T47D (cell line): ENCODE results near the gene LTBP3.
A peak's percentile ranks its signal among the peaks of the same experiment; 100 is the strongest.

Experiments used
- DNase-seq, 2 experiments: peaks; one replicate each; pipeline versions ENCODE4 v3.0.0 to v3.0.0-alpha.2; 2011 to 2012; ENCODE audit warnings: low read depth in 1 of 2, low spot score in 1 of 2
- JUND ChIP-seq: IDR thresholded peaks from 2 replicates; pipeline ENCODE4 v1.6.1; 2012; ENCODE audit warnings: low read depth
- in situ Hi-C: cut with HindIII; loops from 2 replicates; pipeline ENCODE4 v1.10.0; 2016; ENCODE audit warnings: low sequenced_read_pairs, low pct_unique_long_range_greater_than_20kb

Gene LTBP3

DNA sequence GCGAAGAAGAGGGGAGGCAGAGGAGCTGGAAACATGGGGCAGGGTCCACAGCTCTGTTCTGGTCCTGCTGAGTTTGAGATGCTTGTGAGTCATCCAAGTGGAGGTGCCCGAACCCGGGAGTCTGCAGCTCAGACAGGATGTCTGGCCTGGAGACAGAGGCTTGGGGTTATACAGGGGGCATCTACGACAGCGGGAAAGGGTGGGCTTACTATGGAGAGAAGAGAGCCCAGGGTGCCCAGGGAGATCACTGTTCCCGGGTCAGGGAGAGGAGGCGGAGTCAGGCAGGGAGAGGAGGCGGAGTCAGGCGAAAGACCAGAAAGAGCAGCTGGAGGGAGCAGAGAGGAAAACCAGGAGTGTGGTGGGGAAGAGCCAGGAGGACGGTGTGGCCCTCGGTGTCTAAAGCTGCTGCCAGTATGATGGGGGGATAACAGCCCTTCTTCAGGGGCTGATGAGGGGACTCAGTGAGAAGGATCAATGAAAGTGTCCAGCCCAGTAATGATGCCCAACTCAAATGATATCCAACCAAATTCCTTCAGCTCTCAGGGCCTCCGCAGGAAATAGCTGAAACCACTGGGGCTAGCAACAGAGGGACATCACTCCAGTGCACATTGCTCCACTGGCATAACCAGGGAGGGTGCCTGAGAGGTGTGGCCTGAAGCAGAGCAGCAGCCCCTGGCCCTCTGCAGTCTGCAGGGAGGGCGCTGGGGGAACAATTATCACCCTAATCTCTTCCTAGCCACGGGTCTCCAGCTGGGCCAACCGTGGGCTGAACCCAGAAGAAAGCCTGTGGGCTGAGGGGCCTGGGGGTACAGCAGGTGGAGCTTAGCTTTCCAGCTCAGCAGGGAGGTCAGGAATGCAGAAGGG is 2.6 kb upstream of the LTBP3 start:
- TF ChIP-seq JUND, result no peak
- in situ Hi-C loops, result no loop called here
- peak in 1 of 2 experiments; percentile 46 for DNase-seq

DNA sequence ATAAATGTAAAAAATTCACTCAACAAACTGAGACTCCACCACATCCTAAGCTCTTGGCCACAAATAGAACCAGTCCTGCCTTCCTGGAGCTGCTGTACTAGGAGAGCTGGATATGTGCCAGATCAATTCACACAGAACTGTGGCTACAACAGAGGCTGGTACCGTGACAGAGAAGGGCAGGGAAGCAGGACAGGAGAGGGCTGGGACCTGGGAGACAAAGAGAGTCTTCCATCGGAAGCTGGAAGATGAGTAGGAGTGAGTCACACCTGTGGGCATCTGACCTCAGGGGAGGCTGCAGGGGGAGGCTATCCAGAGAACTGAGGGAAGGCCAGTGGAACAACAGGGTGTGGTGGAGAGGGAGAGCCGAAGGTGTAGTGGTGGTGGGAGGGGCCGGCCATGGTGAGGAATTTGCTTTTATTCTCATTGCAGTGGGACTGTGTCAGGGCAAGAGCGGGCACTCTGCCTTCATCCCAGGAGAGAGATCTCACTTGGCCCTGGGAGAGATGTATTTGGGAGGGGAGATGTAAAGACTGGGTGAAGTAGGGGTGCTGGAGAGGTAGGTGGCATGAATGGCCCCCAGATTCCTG is 1.9 kb upstream of the LTBP3 start:
- in situ Hi-C loops, result no loop called here
- peak in 1 of 2 experiments; percentile 59 for DNase-seq
- no peak for TF ChIP-seq JUND

DNA sequence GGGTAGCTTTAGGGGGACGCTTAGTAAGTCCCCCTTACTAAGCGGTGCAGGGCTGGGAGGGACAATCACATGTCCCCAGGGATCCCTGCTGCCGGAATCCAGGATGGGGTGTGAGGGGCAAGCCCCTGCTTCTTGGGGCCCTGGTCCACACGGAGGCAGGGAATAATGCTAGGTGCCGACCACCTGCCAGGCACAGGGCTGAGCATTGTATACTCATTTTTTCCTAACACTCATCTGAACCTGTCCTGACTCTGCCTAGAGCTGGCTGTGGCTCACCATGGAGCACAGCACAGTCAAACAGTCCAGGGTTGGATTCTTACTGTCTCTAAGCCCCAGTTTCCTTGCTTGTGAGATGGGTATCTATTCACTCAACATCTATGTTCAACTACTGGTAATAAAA is 1.4 kb upstream of the LTBP3 start:
- in situ Hi-C loops, result no loop called here
- no peak for TF ChIP-seq JUND

DNA sequence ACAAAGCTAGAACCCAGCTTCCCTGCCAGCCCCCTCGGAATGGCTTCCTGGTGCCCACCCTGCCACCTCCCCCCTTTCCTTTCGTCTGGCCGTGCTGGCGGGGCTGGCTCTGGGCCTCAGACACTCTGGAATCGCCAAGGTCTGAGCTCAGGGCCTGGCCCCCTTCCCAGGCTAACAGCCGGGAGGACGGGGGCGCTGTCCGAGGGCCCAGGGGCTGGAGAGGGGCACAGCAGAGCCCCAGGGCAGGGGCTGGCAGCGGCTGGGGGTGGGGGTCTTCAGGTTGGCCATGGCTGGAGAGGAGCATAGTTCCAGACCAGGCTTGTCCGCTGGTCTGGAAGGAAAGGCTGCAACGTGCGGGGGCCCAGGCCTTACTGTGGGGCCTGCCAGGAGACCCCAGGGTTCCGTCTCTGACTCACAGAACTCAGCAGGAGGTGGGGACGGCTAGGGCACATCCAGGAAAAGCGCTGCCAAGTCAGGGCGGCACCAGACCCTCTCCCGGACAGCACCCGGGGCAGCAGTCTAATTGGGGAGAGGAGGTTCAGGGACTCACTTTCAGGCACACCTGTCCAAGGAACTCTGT is 861 bp upstream of the LTBP3 start:
- in situ Hi-C loops, result no loop called here
- no peak for DNase-seq
- TF ChIP-seq JUND, result no peak

More for the DNA sequence above, 1.4 kb upstream of the LTBP3 start:
- DNase-seq, result no peak

DNA sequence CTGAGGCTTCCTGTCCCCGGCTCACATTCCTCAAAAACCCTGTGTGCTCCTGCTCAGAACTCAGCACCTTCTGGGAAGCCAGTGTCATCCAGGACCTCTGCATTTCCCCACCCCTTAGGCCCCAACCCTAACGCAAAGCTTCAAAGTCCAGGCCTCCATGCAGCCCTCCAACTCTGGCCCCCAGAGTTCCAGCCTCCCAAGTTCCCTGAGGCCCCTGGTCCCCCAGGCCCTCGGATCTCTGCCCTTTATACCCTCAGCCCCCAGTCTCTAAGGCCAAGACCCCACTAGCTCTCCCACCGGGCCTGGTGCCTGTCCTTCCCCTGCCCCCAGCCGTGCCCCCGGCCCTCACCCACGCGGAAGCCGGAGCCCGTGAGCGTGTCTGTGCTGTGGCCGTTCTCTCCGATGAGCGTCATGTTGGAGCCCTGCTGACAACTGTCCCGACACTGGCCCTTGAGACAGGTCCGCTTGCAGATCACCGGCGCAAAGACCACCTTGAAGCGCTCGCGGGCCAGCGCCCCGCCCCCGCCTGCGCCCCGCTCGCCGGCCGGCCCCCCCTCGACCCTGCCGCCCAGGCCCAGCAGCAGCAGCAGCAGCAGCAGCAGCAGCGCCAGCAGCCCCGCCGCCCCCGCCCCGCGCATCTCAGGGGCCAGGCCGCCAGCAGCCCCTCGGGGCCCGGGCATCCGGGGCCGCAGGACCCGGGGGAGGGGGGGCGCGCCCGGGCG is 718 bp downstream of the LTBP3 start:
- no peak for DNase-seq
- TF ChIP-seq JUND, result no peak
- in situ Hi-C loops, result no loop called here

DNA sequence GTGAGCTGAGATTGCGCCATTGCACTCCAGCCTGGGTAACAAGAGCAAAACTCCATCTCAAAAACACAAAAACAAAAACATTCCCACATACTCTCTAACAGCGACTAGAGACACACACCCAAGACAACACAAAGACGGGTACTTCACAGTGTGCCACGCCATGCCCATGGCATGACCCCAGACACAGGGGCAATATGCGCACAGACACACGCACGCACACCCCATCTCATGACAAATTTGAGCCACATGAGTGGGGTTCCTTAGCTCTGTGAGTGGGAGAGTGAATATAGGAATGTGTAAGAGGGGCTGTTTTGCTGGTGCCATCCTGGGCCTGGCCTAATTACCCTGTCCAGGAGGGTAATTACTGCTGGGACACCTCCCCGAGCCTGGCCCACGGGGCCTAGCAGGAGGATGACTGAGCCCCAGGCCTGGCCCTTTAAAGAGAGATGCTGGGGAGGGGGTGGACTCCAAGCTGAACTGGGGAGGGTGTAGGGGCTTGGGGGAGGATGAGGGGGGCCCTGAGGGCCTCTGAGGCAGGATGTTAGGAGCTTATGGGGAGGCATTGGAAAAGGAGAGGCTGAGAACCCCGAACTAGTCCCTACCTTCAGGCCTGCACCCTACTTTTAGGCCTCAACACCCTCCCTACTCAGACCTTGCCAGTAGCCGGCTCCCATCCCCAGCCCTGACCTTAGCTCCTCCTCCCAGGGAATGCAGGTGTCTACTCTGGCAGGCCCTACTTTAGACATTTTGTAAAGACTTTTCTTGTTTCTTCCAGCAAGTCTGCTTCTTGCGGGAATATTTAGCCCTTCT is 1.5 kb downstream of the LTBP3 start:
- TF ChIP-seq JUND, result no peak
- in situ Hi-C loops, result no loop called here
- peak in 1 of 2 experiments; percentile 53 for DNase-seq

DNA sequence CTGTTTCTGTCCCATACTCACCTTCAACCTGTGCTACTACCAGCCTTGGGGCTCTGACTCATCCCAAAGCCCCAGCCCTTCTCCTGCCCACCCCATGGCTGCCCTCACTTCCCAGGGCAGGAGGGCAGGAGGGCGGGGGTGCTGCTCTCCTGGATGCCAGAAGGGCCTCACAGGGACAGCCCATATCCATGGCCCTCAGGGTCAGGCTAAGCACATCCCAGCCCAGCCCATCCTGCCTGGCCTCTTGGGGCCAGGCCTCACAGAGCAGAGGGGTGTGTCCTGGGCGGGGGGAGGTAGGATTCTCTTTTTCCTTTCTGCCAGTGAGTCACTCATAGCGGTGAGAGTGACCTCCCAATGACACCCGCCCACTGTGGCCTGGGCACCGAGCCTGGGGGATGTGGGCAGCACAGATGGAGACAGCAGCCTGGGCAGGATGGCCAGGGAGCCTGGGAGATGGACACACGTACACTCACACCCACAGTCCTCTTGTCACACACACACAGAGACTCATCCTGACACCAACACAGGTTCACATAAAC is 2.4 kb downstream of the LTBP3 start:
- no peak for DNase-seq
- in situ Hi-C loops, result no loop called here
- no peak for TF ChIP-seq JUND

DNA sequence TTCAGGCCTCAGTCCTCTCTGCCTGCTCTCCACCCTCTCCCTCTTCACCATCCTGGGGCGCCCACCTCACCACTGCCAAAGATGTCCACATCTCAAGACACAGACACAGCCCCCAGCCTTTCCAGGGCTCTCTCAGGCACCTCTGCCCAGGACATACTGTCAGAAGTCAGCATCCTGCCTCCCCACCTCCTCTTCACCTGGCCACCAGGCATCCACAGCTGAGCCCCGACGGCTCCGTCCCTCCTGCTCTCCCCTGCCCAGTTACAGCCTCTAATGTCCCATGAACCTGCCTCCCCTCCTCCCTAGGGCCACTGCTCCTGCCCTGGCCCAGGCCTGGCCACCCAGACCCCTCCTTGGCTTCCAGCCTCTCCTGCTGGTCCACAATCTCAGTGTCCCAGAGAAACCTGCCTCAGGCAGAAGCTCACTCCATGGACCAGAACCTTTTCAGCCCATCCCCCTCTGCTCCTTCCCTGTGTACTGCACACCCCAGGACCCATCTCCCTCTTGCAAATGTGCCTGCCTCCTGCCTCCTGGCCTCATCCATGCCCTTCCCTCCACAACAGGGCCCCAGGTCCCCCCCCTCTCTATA is 3.2 kb downstream of the LTBP3 start:
- DNase-seq, result no peak
- TF ChIP-seq JUND, result no peak
- in situ Hi-C loops, result no loop called here

DNA sequence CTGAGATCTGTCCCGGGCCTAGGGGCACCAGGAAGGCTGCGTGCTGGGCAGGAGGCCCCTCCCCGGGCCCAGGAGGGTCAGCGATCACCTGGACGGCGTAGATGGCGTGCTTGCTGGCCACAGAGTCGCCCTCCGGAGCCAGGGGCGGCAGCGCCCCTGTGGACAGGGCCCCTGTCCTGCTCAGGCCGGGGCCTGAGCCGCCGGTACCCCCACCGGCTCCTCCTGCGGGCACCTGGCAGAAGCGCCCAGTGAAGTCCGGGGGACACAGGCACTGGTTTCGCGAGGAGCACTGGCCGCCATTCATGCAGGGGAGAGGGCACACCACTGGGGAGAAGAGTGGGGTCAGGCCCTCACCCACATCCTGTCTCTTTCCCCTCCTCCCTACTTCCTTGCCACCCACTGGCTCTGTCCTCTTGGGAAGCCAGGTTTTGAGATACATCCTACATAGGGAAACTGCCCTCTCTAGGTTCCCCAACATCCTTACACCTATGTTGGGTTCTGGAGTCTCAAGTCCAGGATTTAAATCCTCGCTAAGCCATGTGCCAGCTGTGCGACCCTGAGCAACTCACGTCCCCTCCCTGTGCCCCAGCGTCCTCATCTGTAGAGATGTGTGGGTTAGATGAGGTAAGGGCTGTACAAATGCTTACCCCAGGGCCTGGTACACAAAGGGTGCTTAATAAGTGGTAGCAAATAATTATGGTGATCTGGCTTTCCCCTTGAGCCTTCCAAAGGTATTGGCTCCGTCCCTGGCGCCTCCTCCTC is 3.9 kb downstream of the LTBP3 start:
- TF ChIP-seq JUND, result no peak
- no peak for DNase-seq
- in situ Hi-C loops, result no loop called here

DNA sequence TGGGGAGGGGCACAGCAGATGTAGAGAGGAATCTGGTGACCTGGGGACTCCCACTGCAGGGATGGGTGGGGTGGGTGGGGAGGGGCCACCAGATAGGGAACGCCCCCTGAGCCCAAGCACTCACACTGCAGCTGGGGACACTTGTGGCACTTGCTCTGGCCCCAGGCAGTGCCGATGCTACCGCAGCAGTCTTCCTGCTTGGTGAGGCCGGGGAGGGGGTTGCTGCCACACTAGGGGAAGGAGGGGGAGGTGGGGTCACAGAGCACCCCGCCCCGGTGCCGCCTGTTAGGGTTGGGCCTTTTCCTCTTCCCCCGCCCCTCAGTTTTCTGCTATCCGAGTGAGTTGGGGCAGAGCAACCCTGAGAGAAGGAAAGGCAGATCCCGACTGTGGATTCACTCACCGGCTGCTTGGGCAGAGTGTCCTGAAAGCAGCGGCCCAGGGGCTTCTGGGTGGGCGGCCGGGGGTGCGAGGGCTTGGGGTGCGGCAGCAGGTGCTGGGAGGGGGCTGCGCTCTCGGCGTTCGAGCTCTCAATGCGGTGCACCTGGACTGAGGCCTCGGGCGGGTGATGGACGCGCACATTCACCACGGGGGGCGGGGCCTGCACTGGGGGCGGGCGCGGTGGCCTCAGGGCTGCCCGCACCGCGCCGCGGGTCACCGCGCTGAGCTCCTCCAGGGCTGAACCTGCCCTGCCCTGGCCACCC is 4.7 kb downstream of the LTBP3 start:
- in situ Hi-C loops, result no loop called here
- TF ChIP-seq JUND, result no peak
- peak in 1 of 2 experiments; percentile 87 for DNase-seq
